ENCODE data around the gene MACO1.
"Not testable (repeated sequence)": the region's sequence is repeated elsewhere in the genome, so short reads cannot be mapped to it uniquely, and the experiment has no call there.

MACO1 gene

GRCh38 chr1:25389721-25390120, 41.0 kb upstream of the MACO1 start:
- not testable (repeated sequence) for H3K4me2 ChIP-seq (ENCODE audit: low read depth, low read length); H3K79me2 ChIP-seq (ENCODE audit: low read length); H4K20me1 ChIP-seq (ENCODE audit: insufficient read depth, low read length); H3K27ac ChIP-seq (ENCODE audit: low read length); H3F3A ChIP-seq (ENCODE audit: insufficient read depth, low read length); H3K9ac ChIP-seq (ENCODE audit: low read length); H2AFZ ChIP-seq (ENCODE audit: low read length); H3K4me3 ChIP-seq (ENCODE audit: low read length); H3K9me3 ChIP-seq (replicated peaks; ENCODE audit: insufficient read depth, low read length); H3K9me2 ChIP-seq (replicated peaks; ENCODE audit: insufficient read depth, low read length); H3K27me3 ChIP-seq (replicated peaks; ENCODE audit: insufficient read depth, low read length); DNase-seq; H3K4me1 ChIP-seq (ENCODE audit: low read length); H3K36me3 ChIP-seq (replicated peaks; ENCODE audit: insufficient read depth, low read length)

DNA sequence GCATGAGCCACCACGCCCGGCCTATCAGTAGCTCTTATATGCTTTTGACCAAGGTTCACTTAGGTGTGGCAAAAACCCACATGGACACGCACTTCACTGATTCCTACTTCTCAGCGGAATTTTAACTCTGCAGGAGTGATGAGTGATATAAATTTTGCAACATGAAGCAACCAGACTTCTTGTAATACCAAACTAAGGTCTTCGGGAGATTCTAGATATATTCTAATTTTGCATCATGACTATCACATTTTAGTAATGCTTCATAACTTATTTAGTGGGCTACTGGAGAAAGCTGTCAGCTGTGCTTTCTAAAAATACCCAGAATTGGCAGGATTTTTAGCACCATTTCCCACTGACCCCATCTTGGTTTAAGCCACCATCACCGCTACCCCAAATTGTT, 37.9 kb upstream of the MACO1 start:
- Histone ChIP-seq H3K9me3 (replicated peaks; ENCODE audit: insufficient read depth, low read length) (no peaks in the 10 kb centered on the region), H3F3A (ENCODE audit: insufficient read depth, low read length) (no peaks in the 10 kb centered on the region), H3K27me3 (replicated peaks; ENCODE audit: insufficient read depth, low read length) (no peaks in the 10 kb centered on the region), H3K79me2 (ENCODE audit: low read length) (no peaks in the 10 kb centered on the region), H3K9ac (ENCODE audit: low read length) (no peak overlapping the region), H3K4me3 (ENCODE audit: low read length) (no peak overlapping the region), H3K27ac (ENCODE audit: low read length) (no peak overlapping the region), H3K9me2 (replicated peaks; ENCODE audit: insufficient read depth, low read length) (no peaks in the 10 kb centered on the region), H3K4me2 (ENCODE audit: low read depth, low read length) (no peak overlapping the region), H2AFZ (ENCODE audit: low read length) (no peak overlapping the region), H4K20me1 (ENCODE audit: insufficient read depth, low read length) (no peaks in the 10 kb centered on the region), H3K4me1 (ENCODE audit: low read length) (no peaks in the 10 kb centered on the region), H3K36me3 (replicated peaks; ENCODE audit: insufficient read depth, low read length) (no peaks in the 10 kb centered on the region)
- DNase-seq, result no peak
- TF ChIP-seq, protein P1, sequence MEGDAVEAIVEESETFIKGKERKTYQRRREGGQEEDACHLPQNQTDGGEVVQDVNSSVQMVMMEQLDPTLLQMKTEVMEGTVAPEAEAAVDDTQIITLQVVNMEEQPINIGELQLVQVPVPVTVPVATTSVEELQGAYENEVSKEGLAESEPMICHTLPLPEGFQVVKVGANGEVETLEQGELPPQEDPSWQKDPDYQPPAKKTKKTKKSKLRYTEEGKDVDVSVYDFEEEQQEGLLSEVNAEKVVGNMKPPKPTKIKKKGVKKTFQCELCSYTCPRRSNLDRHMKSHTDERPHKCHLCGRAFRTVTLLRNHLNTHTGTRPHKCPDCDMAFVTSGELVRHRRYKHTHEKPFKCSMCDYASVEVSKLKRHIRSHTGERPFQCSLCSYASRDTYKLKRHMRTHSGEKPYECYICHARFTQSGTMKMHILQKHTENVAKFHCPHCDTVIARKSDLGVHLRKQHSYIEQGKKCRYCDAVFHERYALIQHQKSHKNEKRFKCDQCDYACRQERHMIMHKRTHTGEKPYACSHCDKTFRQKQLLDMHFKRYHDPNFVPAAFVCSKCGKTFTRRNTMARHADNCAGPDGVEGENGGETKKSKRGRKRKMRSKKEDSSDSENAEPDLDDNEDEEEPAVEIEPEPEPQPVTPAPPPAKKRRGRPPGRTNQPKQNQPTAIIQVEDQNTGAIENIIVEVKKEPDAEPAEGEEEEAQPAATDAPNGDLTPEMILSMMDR (IDR thresholded peaks at IDR 0.05; ENCODE audit: low read length), result no peak
- TF ChIP-seq EZH2phosphoT487 (IDR thresholded peaks at IDR 0.05; ENCODE audit: low read length), result no peak
- TF ChIP-seq EZH2 (optimal IDR thresholded peaks at IDR 0.05; ENCODE audit: low read depth, low read length), result no peak

- not testable (repeated sequence) for DNase-seq; H3K9ac ChIP-seq (ENCODE audit: low read length); H3K4me3 ChIP-seq (ENCODE audit: low read length); H3K4me2 ChIP-seq (ENCODE audit: low read depth, low read length); H3F3A ChIP-seq (ENCODE audit: insufficient read depth, low read length); H3K36me3 ChIP-seq (replicated peaks; ENCODE audit: insufficient read depth, low read length); H3K9me2 ChIP-seq (replicated peaks; ENCODE audit: insufficient read depth, low read length); H3K27me3 ChIP-seq (replicated peaks; ENCODE audit: insufficient read depth, low read length); H4K20me1 ChIP-seq (ENCODE audit: insufficient read depth, low read length); H3K4me1 ChIP-seq (ENCODE audit: low read length); H3K27ac ChIP-seq (ENCODE audit: low read length); H3K79me2 ChIP-seq (ENCODE audit: low read length); H3K9me3 ChIP-seq (replicated peaks; ENCODE audit: insufficient read depth, low read length); H2AFZ ChIP-seq (ENCODE audit: low read length)
Measured at GRCh38 chr1:25397549-25397948, 33.1 kb upstream of the MACO1 start.

GRCh38 chr1:25398079-25398478, 32.6 kb upstream of the MACO1 start:
- not testable (repeated sequence) for H3K9me2 ChIP-seq (replicated peaks; ENCODE audit: insufficient read depth, low read length); DNase-seq; H3K79me2 ChIP-seq (ENCODE audit: low read length); H3K4me2 ChIP-seq (ENCODE audit: low read depth, low read length); H3K27me3 ChIP-seq (replicated peaks; ENCODE audit: insufficient read depth, low read length); H3K9ac ChIP-seq (ENCODE audit: low read length); H3K27ac ChIP-seq (ENCODE audit: low read length); H4K20me1 ChIP-seq (ENCODE audit: insufficient read depth, low read length); H3F3A ChIP-seq (ENCODE audit: insufficient read depth, low read length); H3K9me3 ChIP-seq (replicated peaks; ENCODE audit: insufficient read depth, low read length); H3K4me3 ChIP-seq (ENCODE audit: low read length); H2AFZ ChIP-seq (ENCODE audit: low read length); H3K4me1 ChIP-seq (ENCODE audit: low read length); H3K36me3 ChIP-seq (replicated peaks; ENCODE audit: insufficient read depth, low read length)

GRCh38 chr1:25402947-25403803, 27.5 kb upstream of the MACO1 start:
- not testable (repeated sequence) for DNase-seq; H3K4me1 ChIP-seq (ENCODE audit: low read length); H4K20me1 ChIP-seq (ENCODE audit: insufficient read depth, low read length); H3F3A ChIP-seq (ENCODE audit: insufficient read depth, low read length); H3K9ac ChIP-seq (ENCODE audit: low read length); H3K36me3 ChIP-seq (replicated peaks; ENCODE audit: insufficient read depth, low read length); H3K79me2 ChIP-seq (ENCODE audit: low read length); H2AFZ ChIP-seq (ENCODE audit: low read length); H3K4me2 ChIP-seq (ENCODE audit: low read depth, low read length); H3K27me3 ChIP-seq (replicated peaks; ENCODE audit: insufficient read depth, low read length); H3K27ac ChIP-seq (ENCODE audit: low read length); H3K9me2 ChIP-seq (replicated peaks; ENCODE audit: insufficient read depth, low read length); H3K4me3 ChIP-seq (ENCODE audit: low read length); H3K9me3 ChIP-seq (replicated peaks; ENCODE audit: insufficient read depth, low read length)

DNA sequence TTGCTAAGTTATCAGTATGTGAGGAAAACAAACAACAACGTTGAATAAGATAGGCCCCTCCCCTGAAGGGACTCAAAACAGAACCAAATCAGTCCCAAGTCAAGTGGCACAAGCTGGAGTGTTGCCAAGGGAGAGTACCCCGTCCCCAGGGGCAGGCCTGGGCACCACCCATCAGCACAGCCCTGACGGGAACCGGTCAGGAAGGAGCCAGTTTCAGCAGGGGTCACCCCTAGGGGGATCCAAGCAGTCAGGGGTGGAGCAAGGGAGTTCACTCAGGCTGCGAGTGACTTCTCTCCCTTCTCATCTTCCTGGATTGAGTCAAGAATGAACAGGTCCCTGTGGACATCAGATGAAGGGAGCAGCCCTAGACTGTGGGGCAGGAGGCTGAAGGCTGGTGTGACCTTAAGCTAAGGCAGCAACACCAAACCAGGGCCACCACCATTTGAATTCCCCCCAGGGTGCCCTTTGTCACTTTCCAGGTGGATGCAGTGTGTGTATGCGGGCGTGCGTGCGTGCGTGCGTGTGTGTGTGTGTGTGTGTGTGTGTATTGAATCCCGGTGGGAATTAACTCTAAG, 24.9 kb upstream of the MACO1 start:
- not testable (repeated sequence) for H3K36me3 ChIP-seq (replicated peaks; ENCODE audit: insufficient read depth, low read length); H2AFZ ChIP-seq (ENCODE audit: low read length); H3F3A ChIP-seq (ENCODE audit: insufficient read depth, low read length); H3K9me2 ChIP-seq (replicated peaks; ENCODE audit: insufficient read depth, low read length); H3K27me3 ChIP-seq (replicated peaks; ENCODE audit: insufficient read depth, low read length); H4K20me1 ChIP-seq (ENCODE audit: insufficient read depth, low read length); H3K9ac ChIP-seq (ENCODE audit: low read length); H3K4me1 ChIP-seq (ENCODE audit: low read length); DNase-seq; H3K27ac ChIP-seq (ENCODE audit: low read length); H3K9me3 ChIP-seq (replicated peaks; ENCODE audit: insufficient read depth, low read length); H3K79me2 ChIP-seq (ENCODE audit: low read length); H3K4me3 ChIP-seq (ENCODE audit: low read length); H3K4me2 ChIP-seq (ENCODE audit: low read depth, low read length)

Measured in MM.1S (cell line).